Stimulated activated memory B cell treated with anti-CD40 and anti-IgM and Interleukin-4, amounts not matched to agents 10 μg/mL and 1 μg/mL and 100 μg/mL, for 72 hours (primary cell): ENCODE measurements around the gene LRRC3.

Experiments used
- ATAC-seq: fragments of 150-1000 bp; cut with Tn5 transposase; 2 replicates; pipeline ENCODE4 v1.10.0; 2021
- H3K27ac Mint-ChIP-seq: one replicate; pipeline ENCODE4 v1.8.0; 2022; ENCODE audit warnings: mild to moderate bottlenecking, mixed read lengths
- H3K27me3 Mint-ChIP-seq: one replicate; pipeline ENCODE4 v1.8.0; 2022; ENCODE audit warnings: mixed read lengths
- H3K36me3 Mint-ChIP-seq: one replicate; pipeline ENCODE4 v1.8.0; 2022; ENCODE audit warnings: mixed read lengths
- H3K4me1 Mint-ChIP-seq: one replicate; pipeline ENCODE4 v1.8.0; 2022; ENCODE audit warnings: mixed read lengths
- H3K4me3 Mint-ChIP-seq: one replicate; pipeline ENCODE4 v1.8.0; 2022; ENCODE audit warnings: mild to moderate bottlenecking, moderate library complexity, mixed read lengths
- H3K9me3 Mint-ChIP-seq: one replicate; pipeline ENCODE4 v1.8.0; 2022; ENCODE audit warnings: mixed read lengths

LRRC3 gene

GRCh38 chr21:44432841-44433790 lies 22.2 kb upstream of the LRRC3 start:
- ATAC-seq, result no peak
- H3K4me3 Mint-ChIP-seq, result no peak overlapping the region
- no peaks in the 10 kb centered on the region for H3K4me1 Mint-ChIP-seq
- H3K36me3 Mint-ChIP-seq, result peaks cover 29% of the 10 kb centered on the region
- H3K9me3 Mint-ChIP-seq, result peaks cover 21% of the 10 kb centered on the region
- no peaks in the 10 kb centered on the region for H3K27me3 Mint-ChIP-seq
- no peak overlapping the region for H3K27ac Mint-ChIP-seq

- ATAC-seq, result peak; percentile 22
- no peaks in the 10 kb centered on the region for H3K4me1 Mint-ChIP-seq
- no peak overlapping the region for H3K4me3 Mint-ChIP-seq
- H3K9me3 Mint-ChIP-seq, result peaks cover 18% of the 10 kb centered on the region
- H3K27me3 Mint-ChIP-seq, result no peaks in the 10 kb centered on the region
- H3K27ac Mint-ChIP-seq, result no peak overlapping the region
- H3K36me3 Mint-ChIP-seq, result peaks cover 29% of the 10 kb centered on the region
Observed at GRCh38 chr21:44433791-44434567, 21.3 kb upstream of the LRRC3 start.

- no peak overlapping the region for H3K27ac Mint-ChIP-seq
Observed at GRCh38 chr21:44434568-44434925, 20.8 kb upstream of the LRRC3 start.

GRCh38 chr21:44434936-44435635 lies 20.2 kb upstream of the LRRC3 start:
- no peaks in the 10 kb centered on the region for H3K27me3 Mint-ChIP-seq
- H3K4me3 Mint-ChIP-seq, result no peak overlapping the region
- peaks cover 12% of the 10 kb centered on the region for H3K9me3 Mint-ChIP-seq
- no peak overlapping the region for H3K27ac Mint-ChIP-seq
- no peak for ATAC-seq
- H3K4me1 Mint-ChIP-seq, result no peaks in the 10 kb centered on the region
- H3K36me3 Mint-ChIP-seq, result peaks cover 36% of the 10 kb centered on the region

More at GRCh38 chr21:44434568-44434925, 20.8 kb upstream of the LRRC3 start:
- Mint-ChIP-seq H3K27me3 (no peaks in the 10 kb centered on the region), H3K4me3 (no peak overlapping the region), H3K9me3 (peaks cover 18% of the 10 kb centered on the region), H3K4me1 (no peaks in the 10 kb centered on the region), H3K36me3 (peaks cover 33% of the 10 kb centered on the region)
- ATAC-seq, result no peak

GRCh38 chr21:44436111-44436611 lies 19.1 kb upstream of the LRRC3 start:
- H3K36me3 Mint-ChIP-seq, result peaks cover 36% of the 10 kb centered on the region
- H3K27me3 Mint-ChIP-seq, result no peaks in the 10 kb centered on the region
- H3K4me1 Mint-ChIP-seq, result no peaks in the 10 kb centered on the region
- ATAC-seq, result no peak
- H3K9me3 Mint-ChIP-seq, result peaks cover 7% of the 10 kb centered on the region
- no peak overlapping the region for H3K4me3 Mint-ChIP-seq
- no peak overlapping the region for H3K27ac Mint-ChIP-seq

GRCh38 chr21:44436958-44437357 lies 18.4 kb upstream of the LRRC3 start:
- no peak for ATAC-seq
- no peak overlapping the region for H3K4me3 Mint-ChIP-seq
- H3K9me3 Mint-ChIP-seq, result peaks cover under 1% of the 10 kb centered on the region
- peaks cover 28% of the 10 kb centered on the region for H3K36me3 Mint-ChIP-seq
- H3K27ac Mint-ChIP-seq, result no peak overlapping the region
- H3K4me1 Mint-ChIP-seq, result no peaks in the 10 kb centered on the region
- no peaks in the 10 kb centered on the region for H3K27me3 Mint-ChIP-seq

GRCh38 chr21:44437371-44437695 lies 18.0 kb upstream of the LRRC3 start:
- H3K36me3 Mint-ChIP-seq, result peaks cover 26% of the 10 kb centered on the region
- H3K27me3 Mint-ChIP-seq, result no peaks in the 10 kb centered on the region
- no peaks in the 10 kb centered on the region for H3K9me3 Mint-ChIP-seq
- H3K4me3 Mint-ChIP-seq, result no peak overlapping the region
- H3K4me1 Mint-ChIP-seq, result no peaks in the 10 kb centered on the region
- no peak for ATAC-seq
- H3K27ac Mint-ChIP-seq, result no peak overlapping the region

GRCh38 chr21:44437696-44438431 lies 17.4 kb upstream of the LRRC3 start:
- no peak for ATAC-seq
- Mint-ChIP-seq H3K27ac (no peak overlapping the region), H3K4me3 (no peak overlapping the region), H3K27me3 (no peaks in the 10 kb centered on the region), H3K36me3 (peaks cover 26% of the 10 kb centered on the region), H3K9me3 (no peaks in the 10 kb centered on the region), H3K4me1 (no peaks in the 10 kb centered on the region)

GRCh38 chr21:44438531-44439210 lies 16.6 kb upstream of the LRRC3 start:
- H3K9me3 Mint-ChIP-seq, result no peaks in the 10 kb centered on the region
- no peak overlapping the region for H3K4me3 Mint-ChIP-seq
- no peak overlapping the region for H3K27ac Mint-ChIP-seq
- no peaks in the 10 kb centered on the region for H3K27me3 Mint-ChIP-seq
- H3K36me3 Mint-ChIP-seq, result peaks cover 26% of the 10 kb centered on the region
- H3K4me1 Mint-ChIP-seq, result no peaks in the 10 kb centered on the region
- ATAC-seq, result peak; percentile 42

- Mint-ChIP-seq H3K9me3 (no peaks in the 10 kb centered on the region), H3K4me3 (no peak overlapping the region), H3K4me1 (peaks cover 4% of the 10 kb centered on the region), H3K27ac (no peak overlapping the region), H3K36me3 (peaks cover 26% of the 10 kb centered on the region), H3K27me3 (peaks cover 2% of the 10 kb centered on the region)
- ATAC-seq, result no peak
Observed at GRCh38 chr21:44439211-44439600, 16.1 kb upstream of the LRRC3 start.

GRCh38 chr21:44440241-44441040 lies 14.9 kb upstream of the LRRC3 start:
- Mint-ChIP-seq H3K27me3 (peaks cover 14% of the 10 kb centered on the region), H3K4me1 (peaks cover 15% of the 10 kb centered on the region), H3K27ac (no peak overlapping the region)

GRCh38 chr21:44441041-44441400 lies 14.3 kb upstream of the LRRC3 start:
- H3K9me3 Mint-ChIP-seq, result no peaks in the 10 kb centered on the region
- H3K36me3 Mint-ChIP-seq, result peaks cover 17% of the 10 kb centered on the region
- H3K4me3 Mint-ChIP-seq, result no peak overlapping the region

More at GRCh38 chr21:44440241-44441040, 14.9 kb upstream of the LRRC3 start:
- Mint-ChIP-seq H3K9me3 (no peaks in the 10 kb centered on the region), H3K4me3 (no peak overlapping the region), H3K36me3 (peaks cover 22% of the 10 kb centered on the region)
- ATAC-seq, result peak; percentile 10

GRCh38 chr21:44441581-44442265 lies 13.6 kb upstream of the LRRC3 start:
- H3K9me3 Mint-ChIP-seq, result no peaks in the 10 kb centered on the region
- H3K4me3 Mint-ChIP-seq, result no peak overlapping the region
- H3K36me3 Mint-ChIP-seq, result peaks cover 12% of the 10 kb centered on the region
- H3K27ac Mint-ChIP-seq, result no peak overlapping the region
- H3K27me3 Mint-ChIP-seq, result peaks cover 16% of the 10 kb centered on the region
- no peak for ATAC-seq
- H3K4me1 Mint-ChIP-seq, result peaks cover 15% of the 10 kb centered on the region

More at GRCh38 chr21:44441041-44441400, 14.3 kb upstream of the LRRC3 start:
- peaks cover 15% of the 10 kb centered on the region for H3K4me1 Mint-ChIP-seq
- no peak for ATAC-seq
- H3K27me3 Mint-ChIP-seq, result peaks cover 16% of the 10 kb centered on the region
- no peak overlapping the region for H3K27ac Mint-ChIP-seq
